Measurements from ENCODE around the gene OSGIN1.

The OSGIN1 gene

DNA sequence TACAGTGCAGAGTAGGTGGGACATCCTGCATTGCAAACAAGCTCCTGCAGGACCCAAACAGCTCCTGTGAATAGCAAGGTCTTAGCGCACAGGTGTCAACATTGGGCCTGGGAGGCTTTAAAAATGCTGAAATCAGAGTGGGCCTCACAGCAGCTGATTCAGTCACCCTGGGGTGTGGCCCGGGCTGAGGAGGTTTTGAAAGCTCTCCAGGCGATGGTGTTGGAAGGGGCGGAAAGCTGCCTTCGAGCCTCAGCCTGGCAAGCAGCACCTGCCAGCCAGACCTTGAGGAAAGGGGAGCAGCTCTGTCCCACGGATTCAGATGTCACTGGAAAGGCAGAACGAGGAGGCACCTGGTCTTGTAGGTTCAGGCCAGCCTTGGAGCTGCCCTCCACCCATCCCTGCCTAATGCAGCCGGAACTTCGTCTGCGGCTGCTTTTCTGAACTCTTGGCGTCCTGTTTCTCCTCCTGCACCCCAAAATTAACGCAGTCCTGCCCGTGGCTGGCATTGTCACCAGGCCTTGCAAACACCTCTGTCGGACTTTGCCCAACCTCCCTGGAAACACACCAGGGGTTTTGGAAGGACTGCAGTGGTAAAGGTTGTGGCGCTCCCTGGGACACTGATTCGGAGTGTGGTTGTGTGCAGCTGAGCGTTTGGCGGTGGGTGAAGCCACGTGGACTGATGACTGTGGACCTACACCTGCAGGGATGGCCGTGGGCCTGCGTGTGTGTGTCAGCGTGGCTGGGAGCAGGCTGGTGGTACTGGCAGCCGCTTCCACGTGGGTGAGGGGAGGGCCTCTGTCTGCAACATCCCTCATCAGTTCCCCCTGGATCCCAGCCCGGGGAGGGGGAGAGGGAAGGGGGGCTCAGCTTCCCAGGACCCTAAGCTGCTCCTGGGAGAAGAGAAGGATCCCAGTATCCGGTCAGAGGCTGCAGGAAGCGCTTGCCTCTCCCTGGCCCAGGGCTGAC lies 18.4 kb downstream of the OSGIN1 start:
- no peak for DNase-seq (ENCODE audit: low read depth)

GRCh38 chr16:83972256-83973008 lies 19.4 kb downstream of the OSGIN1 start:
- no peak for DNase-seq (ENCODE audit: low read depth)

GRCh38 chr16:83973077-83973476 lies 20.0 kb downstream of the OSGIN1 start:
- no peak for DNase-seq (ENCODE audit: low read depth)

DNA sequence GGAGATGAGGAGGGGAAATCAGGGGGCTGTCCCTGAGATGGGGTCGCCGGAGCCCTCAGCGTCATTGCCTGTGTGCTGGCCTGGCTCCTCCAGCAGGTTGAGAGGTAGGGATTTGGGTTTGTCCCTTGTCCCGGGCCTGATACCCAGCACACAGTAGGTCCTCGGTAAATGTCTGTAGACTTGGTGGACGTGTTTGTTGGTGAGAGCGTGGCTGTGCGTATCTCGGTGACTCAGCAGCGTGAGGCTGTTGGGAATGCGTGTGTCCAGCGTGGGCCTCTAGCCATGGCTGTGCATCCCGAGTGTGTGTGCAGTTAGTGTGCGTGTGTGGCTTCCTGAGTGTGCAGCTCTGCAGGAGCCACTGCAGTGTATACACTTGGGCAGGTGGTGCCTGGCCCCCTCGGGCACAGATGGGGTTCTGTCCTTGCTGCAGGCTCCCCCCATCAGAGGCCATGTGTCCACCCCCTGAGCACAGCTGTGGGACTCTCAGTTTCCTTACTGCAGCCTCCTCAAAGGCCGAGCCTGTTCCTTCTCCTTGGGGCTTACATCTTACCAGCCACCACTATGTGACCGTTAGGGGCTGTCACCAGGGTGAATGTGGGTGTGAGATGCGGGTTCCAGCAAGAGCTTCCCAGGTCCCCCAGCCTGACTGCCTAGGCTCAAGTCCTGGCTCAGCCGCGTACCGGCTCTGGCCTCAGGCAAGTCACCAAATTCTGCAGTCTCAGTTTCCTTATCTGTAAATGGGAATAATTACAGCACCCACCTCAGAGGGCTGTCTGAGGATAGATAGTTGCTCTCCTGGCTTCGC lies 20.7 kb downstream of the OSGIN1 start:
- DNase-seq (ENCODE audit: low read depth) = no peak

DNA sequence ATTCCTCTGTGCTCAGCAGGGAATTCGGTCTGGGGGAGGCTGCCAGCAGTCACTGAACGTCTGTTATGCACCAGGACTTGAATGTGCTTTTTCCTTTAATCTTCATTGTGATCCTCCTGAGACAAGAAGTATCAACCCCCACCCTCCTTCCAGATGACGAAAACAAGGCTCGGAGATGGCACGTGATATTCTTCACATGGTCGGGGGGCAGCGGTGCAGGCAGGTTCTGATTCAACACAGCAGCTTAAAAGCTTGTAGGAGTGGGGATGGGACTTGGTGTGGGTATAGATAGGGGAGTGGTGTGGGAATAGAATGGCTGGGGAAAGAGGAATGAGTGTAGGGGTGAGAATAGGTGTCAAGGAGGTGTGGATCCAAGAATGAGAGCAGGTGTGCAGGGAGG lies 21.4 kb downstream of the OSGIN1 start:
- no peak for DNase-seq (ENCODE audit: low read depth)

- DNase-seq (ENCODE audit: low read depth) = no peak
Observed at GRCh38 chr16:83975590-83976260, 22.7 kb downstream of the OSGIN1 start.

- DNase-seq (ENCODE audit: low read depth) = no peak
Observed at GRCh38 chr16:83977056-83977815, 24.2 kb downstream of the OSGIN1 start.

DNA sequence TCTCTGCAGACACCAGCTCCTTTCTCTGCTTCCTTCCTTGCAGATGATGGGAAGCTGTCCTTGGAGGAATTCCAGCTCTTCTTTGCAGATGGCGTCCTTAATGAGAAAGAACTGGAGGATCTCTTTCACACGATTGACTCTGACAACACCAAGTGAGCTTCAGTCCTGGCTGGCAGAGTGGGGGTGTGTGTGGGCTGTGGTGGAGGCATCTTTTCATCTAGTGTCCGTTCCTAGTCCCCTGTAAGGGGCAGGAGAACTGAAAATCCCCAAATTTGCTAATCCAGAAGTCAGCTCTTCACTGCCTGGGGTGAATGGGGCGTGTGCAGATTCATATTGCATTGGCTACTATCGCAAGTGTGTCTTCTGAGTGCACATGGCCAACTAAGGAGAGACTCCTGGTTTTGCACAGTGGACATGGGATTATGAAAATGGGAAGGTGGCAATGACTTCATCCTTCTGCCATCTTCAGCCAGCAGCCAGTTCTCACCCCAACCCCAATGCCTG lies 25.4 kb downstream of the OSGIN1 start:
- no peak for DNase-seq (ENCODE audit: low read depth)

DNA sequence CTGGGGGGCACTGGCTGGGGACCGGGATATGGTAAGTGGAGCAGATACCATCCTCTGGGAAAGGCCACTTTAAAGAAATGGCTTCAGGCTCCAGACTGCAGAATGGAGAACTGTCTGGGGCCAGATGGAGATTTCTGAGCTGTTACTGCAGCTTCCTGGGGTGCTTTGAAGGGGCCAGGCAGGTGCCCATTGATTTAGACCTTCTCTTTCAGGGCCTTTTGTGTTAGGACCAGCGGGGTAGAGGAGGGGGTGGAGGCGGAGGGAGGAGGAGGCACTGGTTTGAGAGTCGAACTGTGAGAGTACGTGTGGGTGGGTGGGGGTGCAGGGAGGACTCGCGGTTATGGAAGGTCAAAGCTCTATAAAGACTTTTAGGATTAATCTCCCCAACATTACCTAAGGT lies 26.4 kb downstream of the OSGIN1 start:
- no peak for DNase-seq (ENCODE audit: low read depth)

DNA sequence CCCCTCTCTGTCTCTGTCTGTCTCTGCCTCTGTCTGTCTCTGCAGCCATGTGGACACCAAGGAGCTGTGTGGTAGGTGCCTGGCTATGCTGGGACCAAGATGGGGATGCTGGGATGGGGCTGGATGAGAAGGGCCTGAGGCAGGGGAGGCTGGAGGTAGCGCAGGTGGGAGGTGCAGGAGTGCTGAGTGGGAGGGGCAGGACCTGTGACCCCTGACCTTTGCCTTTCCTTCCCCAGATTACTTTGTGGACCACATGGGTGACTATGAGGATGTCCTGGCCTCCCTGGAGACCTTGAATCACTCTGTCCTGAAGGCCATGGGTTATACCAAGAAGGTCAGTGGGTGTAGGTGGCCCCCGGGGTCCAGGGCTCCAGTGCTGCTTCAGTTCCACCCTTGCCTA lies 27.8 kb downstream of the OSGIN1 start:
- no peak for DNase-seq (ENCODE audit: low read depth)

- DNase-seq (ENCODE audit: low read depth) = no peak
Observed at GRCh38 chr16:83981799-83982198, 28.8 kb downstream of the OSGIN1 start.

DNA sequence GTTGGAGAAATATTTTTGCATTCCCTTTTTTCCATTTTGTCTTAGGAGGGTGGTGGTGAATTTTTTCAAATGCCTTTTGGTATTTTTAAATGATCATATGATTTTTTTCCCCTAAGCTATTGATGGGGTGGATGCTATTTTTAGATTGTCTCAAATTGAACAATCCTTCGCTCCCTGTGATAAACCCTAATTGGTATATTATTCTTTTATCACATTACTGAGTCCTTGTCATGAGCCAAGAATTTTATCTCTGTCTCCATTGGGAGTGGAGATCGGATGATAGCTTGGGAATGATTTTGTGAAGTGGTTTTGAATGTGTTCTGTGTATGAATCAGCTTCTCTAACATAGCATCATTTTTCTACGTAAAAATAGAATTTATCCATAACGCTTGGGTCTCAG lies 30.5 kb downstream of the OSGIN1 start:
- no peak for DNase-seq (ENCODE audit: low read depth)

DNA sequence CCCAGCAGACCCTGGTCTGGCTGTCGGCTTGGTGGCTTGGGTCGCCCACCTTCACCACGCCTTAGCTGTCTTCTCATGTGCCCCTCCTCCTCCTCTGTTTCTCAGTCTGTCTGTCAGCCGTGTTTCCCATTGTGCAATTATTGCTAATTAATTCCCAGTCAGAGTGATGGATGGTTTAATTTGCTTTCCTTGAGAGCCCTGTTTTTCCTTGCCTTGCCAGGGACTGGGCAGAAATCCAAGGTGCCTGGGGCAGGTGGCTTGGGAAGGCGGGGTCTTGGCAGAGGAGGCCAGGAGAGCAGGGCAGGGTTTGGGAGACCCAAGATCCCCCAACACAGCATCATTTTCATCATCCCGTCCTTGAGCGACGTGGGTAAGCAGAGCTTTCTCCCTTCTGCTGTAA lies 36.3 kb downstream of the OSGIN1 start:
- no peak for DNase-seq (ENCODE audit: low read depth)

GRCh38 chr16:83990492-83990891 lies 37.5 kb downstream of the OSGIN1 start:
- DNase-seq (ENCODE audit: low read depth) = no peak

DNA sequence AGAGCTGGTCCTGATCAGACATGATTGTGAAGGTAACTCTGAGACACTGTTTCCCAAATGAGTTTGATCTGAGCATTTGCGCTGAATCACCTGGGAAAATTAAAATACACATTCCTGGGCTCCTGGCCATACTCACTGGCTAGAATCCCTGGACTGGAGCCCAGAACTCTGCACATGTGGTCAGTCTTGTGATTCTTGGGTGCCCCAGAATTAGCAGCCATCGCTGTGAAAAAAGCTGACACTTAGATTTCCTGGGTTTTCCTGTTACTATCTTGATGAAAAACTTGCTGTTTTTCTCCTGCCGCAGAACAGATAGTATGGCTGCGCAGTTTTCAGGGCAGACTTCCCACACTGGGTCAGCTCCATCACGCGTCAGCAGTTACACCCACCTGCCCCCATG lies 39.6 kb downstream of the OSGIN1 start:
- no peak for DNase-seq (ENCODE audit: low read depth)

- no peak for DNase-seq (ENCODE audit: low read depth)
Observed at GRCh38 chr16:83994087-83994486, 41.0 kb downstream of the OSGIN1 start.

- no peak for DNase-seq (ENCODE audit: low read depth)
Observed at GRCh38 chr16:83994703-83995102, 41.7 kb downstream of the OSGIN1 start.

GRCh38 chr16:83995754-83996153 lies 42.7 kb downstream of the OSGIN1 start:
- DNase-seq (ENCODE audit: low read depth) = no peak

DNA sequence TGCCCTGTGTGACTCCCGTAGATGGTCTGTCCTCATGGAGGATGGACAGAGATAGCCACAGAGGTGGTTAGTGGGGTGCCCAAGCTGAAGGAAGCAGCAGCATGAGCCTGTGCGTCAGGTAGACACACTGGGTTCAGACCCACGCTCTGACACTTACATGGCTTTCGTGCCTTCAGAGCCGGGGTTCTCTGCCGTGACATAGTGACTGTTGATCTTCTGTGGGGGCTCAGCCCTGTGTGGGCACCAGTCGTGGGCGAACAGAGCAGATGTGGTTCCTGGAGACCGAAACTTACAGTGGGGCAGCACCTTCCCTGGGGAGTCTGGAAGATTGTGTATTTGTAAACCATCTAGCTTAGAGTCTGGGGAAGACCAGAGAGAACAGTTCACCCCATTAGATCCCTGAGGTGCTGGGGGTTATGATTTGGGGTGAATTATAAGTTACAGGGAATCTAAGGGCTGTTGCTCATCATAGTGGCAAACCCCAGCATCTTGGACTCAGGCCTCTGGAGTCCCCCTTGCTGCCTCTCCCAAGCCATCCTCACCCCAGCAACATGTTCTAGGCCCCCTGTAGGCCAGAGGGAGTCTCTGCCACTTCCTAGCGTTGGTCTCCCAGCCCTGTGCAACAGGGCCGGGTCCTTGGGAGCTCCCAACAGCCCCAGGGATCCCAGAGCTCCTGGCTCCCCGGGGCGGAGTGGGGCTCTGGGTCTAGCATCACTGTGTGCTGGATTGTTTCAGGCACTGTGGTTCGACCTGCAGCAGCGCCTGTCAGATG lies 43.6 kb downstream of the OSGIN1 start:
- no peak for DNase-seq (ENCODE audit: low read depth)

DNA sequence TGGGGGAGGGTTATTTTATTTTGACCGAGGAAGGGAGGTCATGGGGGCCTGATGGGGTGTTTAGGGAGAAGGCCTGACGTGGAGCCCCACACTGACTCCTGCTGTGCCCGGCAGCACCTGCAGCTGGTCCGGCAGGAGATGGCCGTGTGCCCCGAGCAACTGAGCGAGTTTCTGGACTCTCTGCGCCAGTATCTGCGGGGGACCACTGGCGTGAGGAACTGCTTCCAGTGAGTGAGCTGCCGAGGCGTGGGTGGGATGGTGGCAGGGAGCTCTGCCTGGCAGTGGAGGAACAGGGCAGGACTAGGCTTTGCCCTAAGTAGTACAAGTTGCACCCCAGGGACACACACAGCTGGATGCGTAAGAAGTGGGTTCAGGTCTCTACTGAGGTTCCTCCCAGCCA lies 45.1 kb downstream of the OSGIN1 start:
- DNase-seq (ENCODE audit: low read depth) = no peak

Data from stimulated activated CD8-positive, alpha-beta memory T cell treated with anti-CD3 and anti-CD28 coated beads, Interleukin-12 subunit alpha, Interleukin-12 subunit beta, amount 100 ng/mL, for 1 hour (primary cell).